Hepatic stellate cell (primary cell): ENCODE measurements around the gene NCK2.

Experiments
- DNase-seq: peaks from one replicate; pipeline ENCODE4 v3.0.0; 2011; ENCODE audit warnings: low spot score

NCK2 gene

GRCh38 chr2:105928086-105928485, 183.4 kb downstream of the NCK2 start:
- DNase-seq = no peak

GRCh38 chr2:105928563-105928962, 183.9 kb downstream of the NCK2 start:
- DNase-seq = no peak

- DNase-seq = no peak
Observed at GRCh38 chr2:105929516-105929915, 184.8 kb downstream of the NCK2 start.

- no peak for DNase-seq
Observed at GRCh38 chr2:105932582-105932981, 187.9 kb downstream of the NCK2 start.

- no peak for DNase-seq
Observed at GRCh38 chr2:105933906-105934305, 189.2 kb downstream of the NCK2 start.

GRCh38 chr2:105934467-105934866, 189.8 kb downstream of the NCK2 start:
- DNase-seq = no peak

- no peak for DNase-seq
Observed at GRCh38 chr2:105935063-105935462, 190.4 kb downstream of the NCK2 start.

- no peak for DNase-seq
Observed at GRCh38 chr2:105936954-105937353, 192.2 kb downstream of the NCK2 start.

- DNase-seq = no peak
Observed at GRCh38 chr2:105937498-105938097, 192.9 kb downstream of the NCK2 start.
